Aorta (tissue), 5 donors: ENCODE measurements around the gene SFI1. TPM values are rescaled to one million over a fixed set of nuclear protein-coding genes. Genes with fewer than 3 reads are reported as not detected.
A peak's percentile ranks its signal among the peaks of the same experiment; 100 is the strongest.

Experiments used
- ATAC-seq: fragments of 200-7000 bp; cut with Tn5 transposase; one replicate; pipeline ENCODE4 v1.9.1; 2022; ENCODE audit warnings: moderate library complexity; ENCODE audit not compliant: low FRiP score
- DNase-seq, 2 donors: peaks; one replicate each; pipeline ENCODE4 v3.0.0-alpha.2; 2020
- H3K27ac ChIP-seq, 2 donors: one replicate each; pipeline ENCODE4 v1.5.1; 2013; ENCODE audit warnings: low read length in 2 of 2, mild to moderate bottlenecking in 2 of 2, moderate library complexity in 2 of 2, control low read depth in 1 of 2, inconsistent platforms in 1 of 2, low read depth in 1 of 2
- H3K27me3 ChIP-seq, 2 donors: one replicate each; pipeline ENCODE4 v1.6.1; 2013; ENCODE audit warnings: control low read depth in 1 of 2, low read length in 1 of 2, mild to moderate bottlenecking in 1 of 2, moderate library complexity in 1 of 2; ENCODE audit not compliant: insufficient read depth in 2 of 2, control insufficient read depth in 1 of 2
- H3K36me3 ChIP-seq, 2 donors: one replicate each; pipeline ENCODE4 v1.6.1; 2013; ENCODE audit warnings: control low read depth in 1 of 2, low read length in 1 of 2, mild to moderate bottlenecking in 1 of 2; ENCODE audit not compliant: insufficient read depth in 2 of 2, control insufficient read depth in 1 of 2
- H3K4me1 ChIP-seq, 2 donors: one replicate each; pipeline ENCODE4 v1.6.1; 2013; ENCODE audit warnings: low read length in 2 of 2, control low read depth in 1 of 2, mild to moderate bottlenecking in 1 of 2, moderate library complexity in 1 of 2; ENCODE audit not compliant: insufficient read depth in 2 of 2, control insufficient read depth in 1 of 2
- H3K4me3 ChIP-seq, 2 donors: one replicate each; pipeline ENCODE4 v1.5.1; 2013; ENCODE audit warnings: low read length in 2 of 2, control low read depth in 1 of 2, mild to moderate bottlenecking in 1 of 2
- H3K9me3 ChIP-seq: one replicate; pipeline ENCODE4 v1.6.1; 2013; ENCODE audit warnings: mild to moderate bottlenecking, low read length; ENCODE audit not compliant: control insufficient read depth
- WGBS, 2 donors: extraction: QIAGEN DNeasy Blood & Tissue Kit; methylation state at CpG; one replicate each; pipeline ENCODE4 v1.1.7; 2013; 5-methylcytosine and 5-hydroxymethylcytosine counted together
- intact Hi-C, 2 donors: fragments of 100-400 bp; cut with DNase I; formaldehyde crosslinking; loops; one replicate each; pipeline versions ENCODE4 v1.14.2 to v1.15.0; 2022
- polyA plus RNA-seq, 2 donors: library from polyadenylated mRNA; stranded (reverse); fragments of 200-250 nt; gene quantifications; one replicate each; pipeline ENCODE4 v1.2.3, GENCODE V29; 2013
- total RNA-seq, 2 donors: library from RNA; stranded (reverse); fragmentation: NEBNext Ultra II Directional; extraction: Animal tissue kit (Norgen Biotek cat#: 25700); gene quantifications; one replicate each; pipeline ENCODE4 v1.2.1, GENCODE V29; 2021
- donor health status: healthy with polysubstance abuse.
- donor health status: Bipolar disorder and iron deficiency.
- donor health status: DM: no; HTN: no; CAD: no.
- donor health status: DM: no; HTN: no; CAD: no.
- donor health status: DM: yes; HTN: yes; CAD: no.

Gene SFI1
- total and polyA plus RNA-seq, 4 donors, result 17.5 to 116 (median 38.0) TPM

DNA sequence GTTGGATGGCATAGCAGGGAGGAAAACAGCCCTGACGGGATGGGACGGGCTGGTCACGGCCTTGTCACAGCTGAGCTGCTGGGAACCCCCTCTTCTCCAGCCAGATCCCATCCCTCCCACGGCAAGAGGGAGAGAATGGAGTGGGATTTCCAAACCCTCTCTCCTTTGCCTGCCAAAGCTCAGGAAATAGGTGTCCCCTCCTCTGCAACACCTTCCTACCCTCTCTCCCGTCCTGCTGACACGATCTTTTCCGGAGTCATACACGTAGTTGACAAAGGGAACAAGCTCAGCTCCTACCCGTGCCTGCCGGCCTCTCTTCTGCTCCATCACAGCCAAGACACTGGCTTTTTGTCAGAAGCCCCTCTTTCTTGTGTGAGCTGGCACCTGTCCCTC lies 117.6 kb downstream of the SFI1 start:
- H3K27ac ChIP-seq, result no peak overlapping the region
- H3K9me3 ChIP-seq, result no peaks in the 10 kb centered on the region
- intact Hi-C loops, result no loop called here
- no peak for ATAC-seq
- 84% methylated on average over 10 of the region's 10 CpGs for WGBS, 2 donors
- no peaks in the 10 kb centered on the region for H3K27me3 ChIP-seq
- no peak overlapping the region for H3K4me3 ChIP-seq
- DNase-seq, result no peak
- no peaks in the 10 kb centered on the region for H3K36me3 ChIP-seq
- no peaks in the 10 kb centered on the region for H3K4me1 ChIP-seq

DNA sequence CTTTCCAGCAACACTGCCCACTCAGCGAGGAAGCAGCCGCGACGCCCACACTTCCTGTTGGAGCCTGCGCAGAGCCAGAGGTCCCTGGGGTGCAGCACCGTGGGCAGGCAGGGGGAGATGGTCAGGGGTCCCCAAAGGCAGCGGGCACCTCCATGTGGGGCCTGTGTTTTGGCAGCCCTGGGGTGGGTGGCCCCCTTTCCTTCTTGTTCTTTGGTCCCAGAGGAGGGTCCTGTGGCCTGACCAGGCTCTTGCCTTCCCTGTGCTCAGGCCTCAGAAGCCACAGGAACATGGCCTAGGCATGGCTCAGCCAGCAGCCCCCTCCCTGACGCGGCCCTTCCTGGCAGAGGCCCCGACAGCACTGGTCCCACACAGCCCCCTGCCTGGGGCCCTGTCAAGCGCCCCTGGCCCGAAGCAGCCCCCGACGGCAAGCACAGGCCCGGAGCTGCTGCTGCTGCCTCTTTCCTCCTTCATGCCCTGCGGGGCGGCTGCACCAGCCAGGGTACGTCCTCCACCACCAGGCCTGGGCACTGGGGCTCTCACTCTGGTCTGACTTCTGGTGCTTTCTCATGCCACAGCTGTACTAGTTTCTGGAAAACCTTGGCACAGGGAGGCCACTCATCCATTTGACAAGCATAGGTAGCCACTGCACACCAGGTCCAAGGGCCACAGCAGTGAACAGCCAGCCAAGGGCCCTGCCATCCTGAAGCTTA lies 118.6 kb downstream of the SFI1 start:
- Histone ChIP-seq H3K36me3 (peaks cover 0 to 3% of the 10 kb centered on the region in 2 donors), H3K9me3 (no peaks in the 10 kb centered on the region), H3K4me1 (no peaks in the 10 kb centered on the region), H3K4me3 (no peak overlapping the region), H3K27ac (no peak overlapping the region), H3K27me3 (no peaks in the 10 kb centered on the region)
- DNase-seq (peak in 1 of 2 donors; percentile 39), ATAC-seq (no peak)
- WGBS, 2 donors, result 62 to 66% methylated on average over 17 to 18 of the region's 18 CpGs
- intact Hi-C loops, result no loop called here

DNA sequence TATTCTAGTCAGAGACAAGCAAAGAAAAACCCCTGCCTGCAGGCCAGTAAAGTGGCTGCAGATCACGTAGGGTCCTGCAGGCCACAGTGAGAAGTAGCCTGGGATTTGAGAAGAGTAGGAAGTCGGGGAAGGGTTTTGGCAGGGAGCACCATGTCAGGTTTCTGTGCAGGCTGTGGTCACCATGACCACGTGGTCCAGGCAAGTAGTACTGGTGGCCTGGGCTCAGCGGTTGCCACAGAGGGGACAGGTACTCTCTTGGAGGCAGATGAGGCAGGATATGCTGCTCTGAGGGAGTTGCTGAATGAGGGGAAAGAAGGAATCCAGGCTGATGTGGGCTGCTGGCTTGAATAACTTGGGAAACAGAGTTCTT lies 119.1 kb downstream of the SFI1 start:
- H3K4me3 ChIP-seq, result no peak overlapping the region
- ATAC-seq (no peak), DNase-seq (no peak)
- H3K4me1 ChIP-seq, result no peaks in the 10 kb centered on the region
- 68 to 70% methylated on average over 4 of the region's 4 CpGs for WGBS, 2 donors
- H3K9me3 ChIP-seq, result no peaks in the 10 kb centered on the region
- intact Hi-C loops, result no loop called here
- H3K27ac ChIP-seq, result no peak overlapping the region
- peaks cover 0 to 3% of the 10 kb centered on the region in 2 donors for H3K36me3 ChIP-seq
- no peaks in the 10 kb centered on the region for H3K27me3 ChIP-seq

DNA sequence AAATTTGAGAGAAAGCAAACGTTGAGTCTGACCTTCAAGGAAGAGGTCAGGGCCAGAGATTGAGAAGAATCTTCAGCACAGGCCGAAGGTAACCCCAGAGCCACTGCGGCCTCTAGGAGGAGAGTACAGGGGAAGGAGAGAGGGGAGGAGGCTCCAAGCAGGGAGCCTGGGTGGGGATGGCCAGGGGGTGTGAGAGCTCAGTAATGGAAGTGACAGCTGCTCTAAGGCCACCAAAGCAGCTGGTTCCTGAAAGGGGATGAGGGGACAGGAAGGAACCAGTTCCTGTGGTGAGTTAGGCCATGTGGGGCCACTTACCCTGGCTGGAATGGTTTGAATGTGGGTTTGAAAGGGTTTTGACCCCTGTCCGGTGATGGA lies 119.6 kb downstream of the SFI1 start:
- no peak for ATAC-seq
- Histone ChIP-seq H3K9me3 (no peaks in the 10 kb centered on the region), H3K4me3 (no peak overlapping the region), H3K27me3 (no peaks in the 10 kb centered on the region), H3K27ac (no peak overlapping the region), H3K36me3 (peaks cover 0 to 5% of the 10 kb centered on the region in 2 donors), H3K4me1 (no peaks in the 10 kb centered on the region)
- intact Hi-C loops, result no loop called here
- 61 to 70% methylated on average over 4 of the region's 4 CpGs for WGBS, 2 donors
- DNase-seq, result no peak

DNA sequence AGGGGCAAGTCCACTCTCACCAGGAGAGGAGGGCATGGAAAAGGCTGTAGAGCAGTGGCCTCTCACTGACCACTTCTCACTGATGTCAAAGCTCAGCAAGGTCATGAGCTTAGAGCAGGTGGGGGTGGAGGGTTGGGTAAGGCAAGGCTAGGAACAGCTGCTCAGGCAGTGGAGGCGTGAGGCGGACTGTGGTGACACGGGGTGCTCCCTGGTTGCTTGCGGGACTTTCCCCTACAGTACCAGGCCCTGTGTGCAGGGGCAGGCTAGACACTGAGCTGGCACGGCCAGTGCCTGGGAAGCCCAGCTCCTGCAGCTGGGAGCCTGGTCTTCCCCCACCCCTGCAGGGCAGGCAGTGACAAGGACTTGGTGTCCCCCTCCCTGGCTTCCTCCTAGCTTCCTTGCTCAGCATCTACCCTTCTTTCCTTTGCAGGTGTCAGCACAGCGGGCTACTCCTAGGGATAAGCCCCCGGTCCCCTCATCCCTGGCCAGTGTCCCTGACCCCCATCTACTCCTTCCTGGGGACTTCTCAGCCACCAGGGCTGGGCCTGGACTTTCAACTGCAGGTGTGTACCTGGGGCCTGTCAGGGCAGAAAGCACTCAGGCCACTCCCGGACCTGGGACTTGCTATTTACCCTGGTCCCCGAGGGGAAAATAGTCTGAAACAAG lies 120.1 kb downstream of the SFI1 start:
- no peaks in the 10 kb centered on the region for H3K4me1 ChIP-seq
- no peaks in the 10 kb centered on the region for H3K9me3 ChIP-seq
- H3K4me3 ChIP-seq, result no peak overlapping the region
- no peak overlapping the region for H3K27ac ChIP-seq
- peaks cover 0 to 8% of the 10 kb centered on the region in 2 donors for H3K36me3 ChIP-seq
- ATAC-seq (no peak), DNase-seq (no peak)
- WGBS, 2 donors, result 82 to 83% methylated on average over 9 of the region's 9 CpGs
- intact Hi-C loops, result no loop called here
- H3K27me3 ChIP-seq, result no peaks in the 10 kb centered on the region

DNA sequence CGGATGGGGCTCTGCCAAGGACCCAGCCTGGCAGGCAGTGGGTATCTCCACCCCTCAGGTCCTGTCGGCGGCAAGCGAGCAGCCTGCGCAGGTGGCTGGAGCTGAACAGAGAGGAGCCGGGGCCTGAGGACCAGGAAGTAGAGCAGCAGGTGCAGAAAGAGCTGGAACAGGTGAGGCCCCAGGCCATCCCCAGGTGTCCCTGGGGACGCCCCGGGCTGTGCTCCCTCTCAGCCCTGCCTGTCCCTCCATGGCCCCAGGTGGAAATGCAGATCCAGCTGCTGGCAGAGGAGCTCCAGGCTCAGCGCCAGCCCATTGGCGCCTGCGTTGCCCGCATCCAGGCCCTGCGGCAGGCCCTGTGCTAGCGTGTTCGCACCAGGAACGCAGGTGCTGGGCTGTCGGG lies 121.7 kb downstream of the SFI1 start:
- WGBS, 2 donors, result 85 to 88% methylated on average over 17 of the region's 17 CpGs
- H3K27me3 ChIP-seq, result no peaks in the 10 kb centered on the region
- no peak overlapping the region for H3K4me3 ChIP-seq
- no peaks in the 10 kb centered on the region for H3K4me1 ChIP-seq
- intact Hi-C loops, result no loop called here
- ATAC-seq, result no peak
- no peak overlapping the region for H3K27ac ChIP-seq
- no peak for DNase-seq
- no peaks in the 10 kb centered on the region for H3K9me3 ChIP-seq
- H3K36me3 ChIP-seq, result peaks cover 0 to 8% of the 10 kb centered on the region in 2 donors

DNA sequence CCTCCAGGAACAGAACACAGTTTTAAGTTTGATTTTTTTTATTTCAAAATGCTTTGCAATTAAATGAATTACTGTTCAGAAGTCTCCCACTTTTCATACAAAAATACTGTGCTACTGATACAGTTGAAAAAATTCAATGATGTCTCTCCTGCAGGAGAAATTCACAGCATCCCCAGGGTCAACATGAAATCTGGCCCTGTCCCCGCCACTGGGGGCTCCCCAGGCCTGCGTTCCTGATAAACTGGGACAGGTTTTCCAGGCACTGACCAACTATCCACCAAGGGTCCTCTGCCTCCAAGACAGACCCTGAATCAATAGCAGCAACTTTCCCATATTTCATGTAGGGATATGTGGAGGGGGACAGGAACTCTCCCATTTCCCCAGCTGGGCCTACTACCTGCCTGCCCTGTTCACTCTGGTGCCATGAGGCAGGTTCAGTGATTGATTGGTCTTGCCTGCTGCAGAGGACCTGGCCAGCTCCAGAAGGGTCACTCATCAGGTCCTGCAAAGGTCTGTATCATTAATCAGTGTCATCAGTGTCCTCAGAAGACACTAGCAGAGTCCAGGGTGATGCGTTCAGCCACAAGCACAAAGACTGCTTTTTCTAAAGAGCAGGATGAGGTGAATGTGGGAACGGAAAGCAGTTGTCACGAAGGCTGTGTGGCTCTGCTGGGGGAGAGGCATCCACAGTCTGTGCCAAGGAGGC lies 122.3 kb downstream of the SFI1 start:
- no peak overlapping the region for H3K27ac ChIP-seq
- DNase-seq (no peak), ATAC-seq (no peak)
- H3K27me3 ChIP-seq, result no peaks in the 10 kb centered on the region
- H3K4me1 ChIP-seq, result no peaks in the 10 kb centered on the region
- no peak overlapping the region for H3K4me3 ChIP-seq
- 74 to 80% methylated on average over 5 of the region's 5 CpGs for WGBS, 2 donors
- no peaks in the 10 kb centered on the region for H3K9me3 ChIP-seq
- H3K36me3 ChIP-seq, result peaks cover 0 to 8% of the 10 kb centered on the region in 2 donors
- intact Hi-C loops, result no loop called here

DNA sequence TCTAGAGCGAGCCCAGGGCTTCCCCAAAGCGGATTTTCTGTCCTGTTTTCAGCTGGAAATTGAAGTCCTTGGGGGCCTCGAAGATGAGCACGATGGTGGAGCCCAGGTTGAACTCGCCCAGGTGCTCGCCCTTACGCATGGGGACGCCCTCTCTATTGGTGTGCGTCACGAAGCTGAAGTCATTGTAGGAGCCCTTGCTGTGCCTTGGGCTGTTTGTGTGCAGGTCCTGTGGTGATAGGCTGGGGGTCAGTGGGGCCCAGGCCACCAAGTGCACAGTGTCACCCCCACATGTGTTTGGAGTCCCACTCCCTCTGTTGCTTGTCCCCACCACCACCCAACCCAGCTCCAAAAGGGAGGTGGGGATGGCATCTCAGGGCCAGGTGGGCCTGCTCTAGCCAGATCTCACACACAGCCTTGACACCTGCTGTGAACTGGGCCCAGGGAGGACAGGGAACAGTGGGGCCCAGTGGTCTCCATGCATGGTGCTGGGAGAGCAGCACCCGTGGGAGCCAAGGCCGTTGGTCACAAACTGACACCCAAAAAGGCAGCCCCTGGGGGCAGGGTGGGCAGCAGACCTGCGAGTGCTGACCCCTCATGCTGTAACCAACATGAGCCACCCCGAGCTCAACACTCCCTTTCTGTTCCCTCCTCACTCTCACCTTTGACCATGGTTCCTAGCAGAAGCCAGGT lies 123.4 kb downstream of the SFI1 start:
- DNase-seq (no peak), ATAC-seq (no peak)
- 85 to 92% methylated on average over 14 of the region's 14 CpGs for WGBS, 2 donors
- Histone ChIP-seq H3K9me3 (no peaks in the 10 kb centered on the region), H3K4me1 (no peaks in the 10 kb centered on the region), H3K27ac (no peak overlapping the region), H3K36me3 (peaks cover 0 to 8% of the 10 kb centered on the region in 2 donors), H3K4me3 (no peak overlapping the region), H3K27me3 (no peaks in the 10 kb centered on the region)
- intact Hi-C loops, result loop anchor here in 1 of 2 donors (10.0 kb wide), 1 partner anchor 265 kb away; no protein-coding TSS in a partner anchor
